H9 (cell line): Measurements from ENCODE around the gene FNDC3B. TPM values are rescaled to one million over a fixed set of nuclear protein-coding genes. Genes with fewer than 3 reads are reported as not detected.

Experiments used
- DNase-seq: peaks from one replicate; pipeline ENCODE4 v3.0.0-alpha.2; 2017
- H2AFZ ChIP-seq: one replicate; pipeline ENCODE4 v1.6.1; 2013; ENCODE audit warnings: mild to moderate bottlenecking, low read length, control low read depth, moderate library complexity
- H2AK5ac ChIP-seq: 2 replicates; pipeline ENCODE4 v1.6.1; 2013; ENCODE audit warnings: low read length, control low read depth, mixed read lengths; ENCODE audit not compliant: insufficient read length
- H2BK120ac ChIP-seq: one replicate; pipeline ENCODE4 v1.6.1; 2013; ENCODE audit warnings: low read depth, mild to moderate bottlenecking, low read length, control low read depth, inconsistent platforms; ENCODE audit not compliant: poor library complexity, severe bottlenecking
- H2BK12ac ChIP-seq: 2 replicates; pipeline ENCODE4 v1.6.1; 2013; ENCODE audit warnings: low read length, control low read depth, mixed read lengths, low read depth; ENCODE audit not compliant: insufficient read length
- H2BK15ac ChIP-seq: 2 replicates; pipeline ENCODE4 v1.6.1; 2013; ENCODE audit warnings: low read depth, low read length, control low read depth
- H2BK20ac ChIP-seq: one replicate; pipeline ENCODE4 v1.6.1; 2013; ENCODE audit warnings: low read depth, mild to moderate bottlenecking, low read length, control low read depth, inconsistent platforms; ENCODE audit not compliant: poor library complexity, severe bottlenecking
- H2BK5ac ChIP-seq: 2 replicates; pipeline ENCODE4 v1.6.1; 2013; ENCODE audit warnings: low read length, control low read depth, mixed read lengths; ENCODE audit not compliant: insufficient read length
- H3K14ac ChIP-seq: 2 replicates; pipeline ENCODE4 v1.6.1; 2013; ENCODE audit warnings: low read length, control low read depth; ENCODE audit not compliant: insufficient read depth
- H3K18ac ChIP-seq: 2 replicates; pipeline ENCODE4 v1.6.1; 2013; ENCODE audit warnings: low read depth, mild to moderate bottlenecking, mixed read lengths, low read length, control low read depth; ENCODE audit not compliant: insufficient read length
- H3K23ac ChIP-seq: 2 replicates; pipeline ENCODE4 v1.6.1; 2013; ENCODE audit warnings: low read length, control low read depth, mixed read lengths, low read depth; ENCODE audit not compliant: insufficient read length
- H3K23me2 ChIP-seq: 2 replicates; pipeline ENCODE4 v1.6.1; 2013; ENCODE audit warnings: low read depth, mild to moderate bottlenecking, mixed read lengths, low read length, control low read depth; ENCODE audit not compliant: insufficient read length, poor library complexity, severe bottlenecking
- H3K27ac ChIP-seq: 2 replicates; pipeline ENCODE4 v1.5.1; 2013; ENCODE audit warnings: low read length, control low read depth, mixed read lengths, low read depth; ENCODE audit not compliant: insufficient read length
- H3K27me3 ChIP-seq: 2 replicates; pipeline ENCODE4 v1.6.1; 2013; ENCODE audit warnings: low read length, control low read depth, inconsistent platforms; ENCODE audit not compliant: insufficient read depth
- H3K4ac ChIP-seq: 2 replicates; pipeline ENCODE4 v1.6.1; 2013; ENCODE audit warnings: low read depth, mild to moderate bottlenecking, control low read depth, inconsistent platforms, low read length, moderate library complexity
- H3K4me1 ChIP-seq: 2 replicates; pipeline ENCODE4 v1.6.1; 2013; ENCODE audit warnings: low read length, control low read depth, inconsistent platforms; ENCODE audit not compliant: insufficient read depth
- H3K4me2 ChIP-seq: 2 replicates; pipeline ENCODE4 v1.6.1; 2013; ENCODE audit warnings: low read length, control low read depth, mixed read lengths; ENCODE audit not compliant: insufficient read length, insufficient read depth
- H3K56ac ChIP-seq: 2 replicates; pipeline ENCODE4 v1.6.1; 2013; ENCODE audit warnings: low read depth, mild to moderate bottlenecking, mixed read lengths, low read length, control low read depth; ENCODE audit not compliant: insufficient read length
- H3K79me1 ChIP-seq: 2 replicates; pipeline ENCODE4 v1.6.1; 2013; ENCODE audit warnings: low read depth, mild to moderate bottlenecking, moderate library complexity, low read length, control low read depth, inconsistent platforms; ENCODE audit not compliant: insufficient read depth, poor library complexity, severe bottlenecking
- H3K79me2 ChIP-seq: 2 replicates; pipeline ENCODE4 v1.6.1; 2013; ENCODE audit warnings: low read length, control low read depth, inconsistent platforms; ENCODE audit not compliant: insufficient read depth
- H3K9ac ChIP-seq: 2 replicates; pipeline ENCODE4 v1.6.1; 2013; ENCODE audit warnings: low read length, control low read depth, mixed read lengths; ENCODE audit not compliant: insufficient read length; ENCODE audit errors: extremely low read depth
- H3K9me3 ChIP-seq: one replicate; pipeline ENCODE4 v1.6.1; 2013; ENCODE audit warnings: low read depth, low read length, inconsistent platforms; ENCODE audit not compliant: control insufficient read depth
- H3T11ph ChIP-seq: one replicate; pipeline ENCODE4 v1.6.1; 2013; ENCODE audit warnings: mild to moderate bottlenecking, low read length, control low read depth, inconsistent platforms
- H4K20me1 ChIP-seq: one replicate; pipeline ENCODE4 v1.6.1; 2013; ENCODE audit not compliant: control insufficient read depth, insufficient read length, insufficient read depth
- H4K5ac ChIP-seq: 2 replicates; pipeline ENCODE4 v1.6.1; 2013; ENCODE audit warnings: low read depth, mild to moderate bottlenecking, mixed read lengths, low read length, control low read depth; ENCODE audit not compliant: insufficient read length
- H4K8ac ChIP-seq: replicated peaks from 2 replicates; pipeline ENCODE4 v1.6.1; 2013; ENCODE audit warnings: low read length, control low read depth, mixed read lengths, low read depth; ENCODE audit not compliant: insufficient read length
- H4K91ac ChIP-seq: 2 replicates; pipeline ENCODE4 v1.6.1; 2013; ENCODE audit warnings: low read depth, mild to moderate bottlenecking, moderate library complexity, mixed read lengths, low read length, control low read depth; ENCODE audit not compliant: insufficient read length
- H3K27ac Mint-ChIP-seq, 3 experiments: 2 replicates in 2 of 3; 3 replicates in 1 of 3; pipeline ENCODE4 v1.8.0; 2020 to 2021; ENCODE audit warnings: mixed read lengths in 3 of 3, mild to moderate bottlenecking in 1 of 3, moderate library complexity in 1 of 3
- H3K27me3 Mint-ChIP-seq: 2 replicates; pipeline ENCODE4 v1.8.0; 2021; ENCODE audit warnings: low read depth, mild to moderate bottlenecking, moderate library complexity, mixed read lengths
- H3K36me3 Mint-ChIP-seq, 3 experiments: 2 replicates in 2 of 3; 3 replicates in 1 of 3; pipeline ENCODE4 v1.8.0; 2020 to 2021; ENCODE audit warnings: low read depth in 3 of 3, mixed read lengths in 3 of 3; ENCODE audit not compliant: insufficient read depth in 1 of 3
- H3K4me1 Mint-ChIP-seq, 2 experiments: 2 replicates each; pipeline ENCODE4 v1.8.0; 2020; ENCODE audit warnings: mixed read lengths in 2 of 2
- H3K4me3 Mint-ChIP-seq, 2 experiments: 2 replicates in 1 of 2; 3 replicates in 1 of 2; pipeline ENCODE4 v1.8.0; 2020 to 2021; ENCODE audit warnings: mild to moderate bottlenecking in 2 of 2, mixed read lengths in 2 of 2, moderate library complexity in 1 of 2
- H3K9me3 Mint-ChIP-seq, 2 experiments: 2 replicates in 1 of 2; 3 replicates in 1 of 2; pipeline ENCODE4 v1.8.0; 2020; ENCODE audit warnings: mild to moderate bottlenecking in 2 of 2, mixed read lengths in 2 of 2, moderate library complexity in 1 of 2
- WGBS: extraction: QIAGEN DNeasy Blood & Tissue Kit; methylation state at CpG from one replicate; pipeline ENCODE4 v1.1.7; 2013; ENCODE audit warnings: missing lambda C conversion rate, low lambda C conversion rate, mixed read lengths; ENCODE audit not compliant: insufficient read length; ENCODE audit errors: extremely low coverage; 5-methylcytosine and 5-hydroxymethylcytosine counted together
- total RNA-seq: library from RNA; stranded (reverse); gene quantifications from 2 replicates; pipeline ENCODE4 v1.2.1, GENCODE V29; 2021
- TF ChIP-seq, protein P1 (sequence below): fragments of 200-600 bp; sonication (generic); conservative IDR thresholded peaks from 3 replicates; pipeline ENCODE4 v1.8.0; 2021; ENCODE audit warnings: antibody characterized with exemption, mild to moderate bottlenecking

Gene FNDC3B
- total RNA-seq, 1 experiment from 2014 or later: 43.8 TPM

- H3K14ac ChIP-seq: no peak overlapping the region
- no peaks in the 10 kb centered on the region for H3K9me3 ChIP-seq
- no peak overlapping the region for H2BK120ac ChIP-seq
- no peak overlapping the region for H3K4me2 ChIP-seq
- DNase-seq: no peak
- H3K27me3 Mint-ChIP-seq: no peaks in the 10 kb centered on the region
- no peak overlapping the region for H3K27ac ChIP-seq
- H3K4ac ChIP-seq: no peak overlapping the region
- H2BK15ac ChIP-seq: no peak overlapping the region
- no peak overlapping the region for H3K27ac Mint-ChIP-seq
- H3K56ac ChIP-seq: no peak overlapping the region
- peaks cover 8 to 10% (median 8%) of the 10 kb centered on the region in 3 experiments; a peak in 6 of 7 replicates for H3K36me3 Mint-ChIP-seq
- peaks cover 11 to 13% of the 10 kb centered on the region in 2 experiments for H3K4me1 Mint-ChIP-seq
- no peak overlapping the region for H3K18ac ChIP-seq
- TF ChIP-seq, protein P1, sequence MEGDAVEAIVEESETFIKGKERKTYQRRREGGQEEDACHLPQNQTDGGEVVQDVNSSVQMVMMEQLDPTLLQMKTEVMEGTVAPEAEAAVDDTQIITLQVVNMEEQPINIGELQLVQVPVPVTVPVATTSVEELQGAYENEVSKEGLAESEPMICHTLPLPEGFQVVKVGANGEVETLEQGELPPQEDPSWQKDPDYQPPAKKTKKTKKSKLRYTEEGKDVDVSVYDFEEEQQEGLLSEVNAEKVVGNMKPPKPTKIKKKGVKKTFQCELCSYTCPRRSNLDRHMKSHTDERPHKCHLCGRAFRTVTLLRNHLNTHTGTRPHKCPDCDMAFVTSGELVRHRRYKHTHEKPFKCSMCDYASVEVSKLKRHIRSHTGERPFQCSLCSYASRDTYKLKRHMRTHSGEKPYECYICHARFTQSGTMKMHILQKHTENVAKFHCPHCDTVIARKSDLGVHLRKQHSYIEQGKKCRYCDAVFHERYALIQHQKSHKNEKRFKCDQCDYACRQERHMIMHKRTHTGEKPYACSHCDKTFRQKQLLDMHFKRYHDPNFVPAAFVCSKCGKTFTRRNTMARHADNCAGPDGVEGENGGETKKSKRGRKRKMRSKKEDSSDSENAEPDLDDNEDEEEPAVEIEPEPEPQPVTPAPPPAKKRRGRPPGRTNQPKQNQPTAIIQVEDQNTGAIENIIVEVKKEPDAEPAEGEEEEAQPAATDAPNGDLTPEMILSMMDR: no peak
- no peak overlapping the region for H2AFZ ChIP-seq
- H3K23ac ChIP-seq: no peak overlapping the region
- H2BK12ac ChIP-seq: no peak overlapping the region
- no peak overlapping the region for H2BK5ac ChIP-seq
- H3K4me3 Mint-ChIP-seq: no peak overlapping the region
- no peak overlapping the region for H3T11ph ChIP-seq
- no peak overlapping the region for H2AK5ac ChIP-seq
- WGBS: no CpG with 5 or more reads among the region's 1 CpG
- H3K79me1 ChIP-seq: peaks cover 2% of the 10 kb centered on the region
- H3K4me1 ChIP-seq: no peaks in the 10 kb centered on the region
- no peak overlapping the region for H4K5ac ChIP-seq
- H4K20me1 ChIP-seq: no peaks in the 10 kb centered on the region
- no peak overlapping the region for H4K8ac ChIP-seq
- H3K23me2 ChIP-seq: no peaks in the 10 kb centered on the region
- no peaks in the 10 kb centered on the region for H3K27me3 ChIP-seq
- 0 out of 5 replicates have a peak, but pooled peaks cover 0 to 4% of the 10 kb centered on the region in 2 experiments for H3K9me3 Mint-ChIP-seq
- no peak overlapping the region for H4K91ac ChIP-seq
- peaks cover 4% of the 10 kb centered on the region; the same call in 1 of the 2 replicates for H3K79me2 ChIP-seq
- no peak overlapping the region for H2BK20ac ChIP-seq
- no peak overlapping the region for H3K9ac ChIP-seq
These were observed 156.0 kb downstream of the FNDC3B start for GRCh38 chr3:172195407-172195754.
